Stimulated activated CD4-positive, alpha-beta T cell treated with anti-CD3 and anti-CD28 coated beads, Interleukin-1b, Interleukin-23, amount 100 ng/mL, for 48 hours (primary cell): ENCODE data around the gene CREB5.

Source experiments
- DNase-seq: peaks from one replicate; pipeline ENCODE4 v3.0.0-alpha.2; 2020

Gene CREB5

DNA sequence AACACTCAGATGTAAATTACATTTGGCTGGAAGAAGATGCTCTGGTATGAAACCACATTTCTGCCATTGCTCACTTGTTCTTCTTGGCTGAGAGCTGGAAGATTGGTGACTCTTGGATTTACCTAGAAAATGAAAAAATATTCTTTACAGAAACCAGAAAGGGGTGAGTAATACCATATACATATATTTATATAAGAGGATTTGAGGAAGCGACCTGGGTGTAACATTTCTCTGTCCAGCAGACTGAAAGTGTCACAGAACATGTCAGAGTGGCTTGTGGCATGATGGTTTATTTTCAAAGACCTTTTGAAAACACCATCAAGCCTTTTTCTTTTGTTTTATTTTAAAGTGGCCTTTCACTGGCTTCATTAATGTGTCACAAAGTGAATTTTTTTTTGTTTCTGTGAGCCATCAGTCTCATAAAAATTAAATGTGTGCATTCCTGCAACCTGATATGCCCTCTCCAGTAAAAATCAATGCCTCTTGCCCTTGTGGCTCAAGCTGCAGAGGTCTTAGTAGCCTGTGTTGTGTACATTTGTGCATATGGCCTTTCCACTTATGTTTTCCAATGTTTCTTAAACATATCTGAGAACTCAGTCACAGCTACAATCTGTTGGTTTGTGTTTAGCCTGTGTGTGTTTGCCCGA, 23.5 kb downstream of the CREB5 start:
- DNase-seq, result no peak

DNA sequence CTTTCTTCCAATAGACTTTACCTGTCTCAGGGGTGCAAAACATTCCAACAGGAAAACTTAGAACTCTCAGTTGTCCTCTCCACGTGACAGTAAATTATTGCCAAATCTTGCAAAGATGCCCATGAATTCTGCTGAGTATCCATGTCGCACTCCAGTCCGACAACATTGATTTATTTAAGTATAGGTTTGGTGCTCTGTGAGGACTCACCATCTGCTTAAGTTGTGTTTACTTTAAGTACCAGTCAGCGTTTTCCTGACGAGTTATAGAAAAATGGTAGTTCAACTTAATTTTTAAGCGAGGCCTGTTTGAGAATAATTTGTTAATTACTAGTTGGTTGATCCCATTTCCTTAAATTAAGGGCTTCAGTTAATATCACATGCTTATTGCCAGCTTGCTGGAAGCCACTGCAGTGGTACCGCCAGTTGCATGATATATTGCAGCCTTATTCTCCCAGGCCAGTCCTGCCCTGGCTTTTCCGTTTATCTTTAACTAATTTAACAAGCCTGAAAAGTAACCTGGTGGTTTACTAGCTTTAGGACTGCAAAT, 27.8 kb downstream of the CREB5 start:
- no peak for DNase-seq

- peak; percentile 14 for DNase-seq
Measured at GRCh38 chr7:28442540-28443420, 30.5 kb downstream of the CREB5 start.

DNA sequence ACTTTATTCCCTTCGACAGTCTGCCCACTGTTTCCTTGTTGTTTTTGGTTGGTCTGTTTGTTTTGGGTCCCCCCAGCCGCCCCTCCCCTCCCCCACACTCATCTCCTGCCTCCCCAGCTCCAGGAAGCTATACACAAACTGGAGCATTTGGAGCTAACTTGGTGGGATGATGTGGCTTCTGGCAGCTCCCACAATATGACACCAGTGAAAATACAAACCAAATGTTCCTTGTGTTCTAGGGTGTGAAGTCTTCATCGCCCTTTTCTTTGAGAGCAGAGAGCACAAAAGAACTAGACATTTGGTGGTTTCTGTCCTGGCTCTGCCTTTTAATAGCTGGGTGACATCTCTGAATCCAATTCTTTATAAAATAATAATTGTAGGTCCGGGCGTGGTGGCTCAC, 33.8 kb downstream of the CREB5 start:
- no peak for DNase-seq

DNA sequence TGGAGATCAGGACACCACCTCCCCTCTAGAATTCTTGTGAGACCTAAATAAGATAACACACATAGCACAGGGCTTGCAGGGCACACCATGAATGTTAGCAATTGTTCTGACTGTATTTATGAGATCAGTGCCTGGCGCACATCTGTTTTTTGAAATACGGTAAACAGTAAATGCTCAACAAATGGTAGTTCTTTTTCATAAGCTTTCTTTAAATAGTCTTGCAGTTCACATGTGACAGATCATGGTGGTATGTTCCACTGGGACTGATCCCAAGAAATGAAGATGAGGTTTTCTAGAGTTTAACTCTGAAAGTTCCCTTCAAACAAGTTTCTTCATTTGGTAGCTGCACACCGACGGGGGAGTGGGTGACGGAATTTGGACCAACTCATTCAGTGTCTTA, 34.8 kb downstream of the CREB5 start:
- DNase-seq, result no peak

GRCh38 chr7:28448708-28449107, 36.4 kb downstream of the CREB5 start:
- no peak for DNase-seq

DNA sequence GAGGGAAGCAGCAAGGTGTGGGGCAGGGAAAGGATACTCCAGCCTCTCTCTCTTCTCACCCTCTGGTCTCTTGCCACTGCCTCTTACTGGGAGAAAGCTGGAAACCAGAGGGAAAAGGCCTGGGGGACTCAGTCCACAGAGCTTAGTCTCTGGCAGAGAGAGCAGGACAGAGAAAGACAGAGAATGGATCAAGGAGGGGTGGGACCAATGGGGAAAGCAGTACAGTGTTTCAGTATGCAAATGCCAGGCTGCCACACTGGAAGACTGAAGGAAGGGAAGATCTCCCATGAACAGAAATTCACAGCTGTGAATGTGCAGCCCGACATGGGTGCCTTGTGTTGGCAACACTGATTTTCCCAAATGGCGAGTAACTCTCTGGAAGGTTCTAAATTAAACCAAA, 40.4 kb downstream of the CREB5 start:
- no peak for DNase-seq

- no peak for DNase-seq
Measured at GRCh38 chr7:28455486-28455885, 43.2 kb downstream of the CREB5 start.

DNA sequence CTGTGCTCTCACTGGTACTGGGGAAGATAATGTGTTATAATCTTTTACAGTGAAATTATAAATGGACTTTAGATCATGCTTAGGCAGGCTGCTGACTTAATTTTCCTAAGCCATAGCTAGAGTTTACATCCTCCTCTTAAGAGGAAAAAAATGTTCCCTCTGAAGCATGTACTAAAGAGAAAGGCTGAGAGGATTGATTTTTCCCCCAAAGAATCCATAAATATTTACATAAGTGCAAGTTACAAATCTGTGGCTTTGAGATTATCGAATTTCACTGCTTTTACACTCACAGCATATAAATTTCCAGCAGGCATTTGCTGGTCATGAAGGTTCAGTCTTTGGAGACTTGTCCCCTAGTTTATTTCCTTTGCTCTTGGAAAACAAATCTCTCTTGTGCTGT, 43.7 kb downstream of the CREB5 start:
- no peak for DNase-seq

DNA sequence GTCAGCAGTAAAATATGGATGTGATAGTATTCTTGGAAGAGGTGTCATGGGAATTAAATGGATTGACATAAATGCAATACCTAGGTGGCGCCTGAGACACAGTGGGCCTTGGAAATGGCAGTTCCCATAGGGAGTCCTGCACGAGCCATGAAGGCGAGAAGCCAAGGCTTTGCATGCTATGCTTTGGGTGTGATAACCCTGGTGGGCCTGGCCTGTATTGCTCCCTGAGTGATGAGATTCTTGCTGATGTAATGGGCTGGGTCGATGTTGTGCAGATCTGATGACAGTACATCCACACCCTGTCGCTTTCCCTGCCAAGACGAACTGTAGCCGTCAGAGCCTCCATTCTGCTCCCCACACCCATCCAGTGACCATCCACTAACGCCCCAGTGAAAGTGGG, 46.4 kb downstream of the CREB5 start:
- no peak for DNase-seq

GRCh38 chr7:28459306-28459705, 47.0 kb downstream of the CREB5 start:
- DNase-seq, result no peak

- no peak for DNase-seq
Measured at GRCh38 chr7:28465697-28466096, 53.4 kb downstream of the CREB5 start.

- DNase-seq, result no peak
Measured at GRCh38 chr7:28466341-28466740, 54.0 kb downstream of the CREB5 start.

GRCh38 chr7:28466885-28467284, 54.6 kb downstream of the CREB5 start:
- no peak for DNase-seq

GRCh38 chr7:28469562-28469961, 57.2 kb downstream of the CREB5 start:
- DNase-seq, result no peak

- no peak for DNase-seq
Measured at GRCh38 chr7:28470344-28470743, 58.0 kb downstream of the CREB5 start.

GRCh38 chr7:28472332-28472731, 60.0 kb downstream of the CREB5 start:
- no peak for DNase-seq

DNA sequence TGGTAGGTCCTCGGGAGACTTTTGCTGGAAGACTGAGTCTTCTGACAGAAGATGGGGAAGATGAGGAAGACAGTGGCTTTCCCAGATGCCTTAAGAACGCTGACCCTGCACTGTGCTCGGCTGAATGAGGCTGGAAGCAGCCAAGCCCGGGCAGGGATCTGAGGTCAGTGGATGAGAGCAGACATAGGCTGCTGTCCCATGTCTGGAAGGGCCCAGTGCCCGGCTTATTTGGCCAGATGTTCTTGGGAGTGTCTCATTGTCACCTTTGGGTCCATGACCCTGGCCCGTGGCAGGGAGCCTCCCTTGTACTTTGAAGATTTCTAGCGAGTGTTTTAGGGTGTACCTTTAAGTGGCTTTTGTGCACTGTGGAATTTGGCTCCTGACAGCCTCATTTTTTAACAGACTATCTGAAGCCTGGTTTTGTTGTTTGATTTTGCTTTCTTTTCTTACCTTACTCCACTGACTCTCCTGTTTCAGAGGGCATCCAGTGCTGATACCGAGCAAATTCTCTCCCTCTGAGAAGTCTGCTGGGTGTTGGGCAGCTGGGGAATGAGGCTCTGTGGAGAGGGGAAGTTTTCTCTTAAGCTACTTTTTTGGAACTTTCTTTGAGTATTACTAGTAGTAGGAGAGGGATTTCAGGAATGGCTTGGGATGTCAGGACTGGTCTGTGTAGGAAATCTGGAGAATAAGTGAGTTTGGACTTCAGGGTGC, 61.4 kb downstream of the CREB5 start:
- no peak for DNase-seq

DNA sequence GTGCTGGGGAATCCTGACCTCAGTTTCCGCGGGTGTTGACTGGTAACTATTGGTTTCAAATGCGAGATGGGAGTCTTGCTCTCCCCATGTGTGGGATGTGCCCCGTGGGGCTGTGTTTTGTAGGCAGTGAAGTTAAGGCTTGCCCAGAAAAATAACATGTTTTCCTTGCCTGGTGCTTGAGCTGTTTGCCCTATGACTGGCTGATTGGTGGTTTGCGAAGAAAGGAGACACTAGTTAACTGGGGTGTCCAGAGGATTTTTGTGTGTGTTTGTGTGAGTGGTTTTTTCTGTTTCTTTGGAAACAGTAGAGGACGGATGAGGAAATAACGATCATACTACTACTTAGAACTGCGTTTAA, 61.9 kb downstream of the CREB5 start:
- DNase-seq, result no peak

DNA sequence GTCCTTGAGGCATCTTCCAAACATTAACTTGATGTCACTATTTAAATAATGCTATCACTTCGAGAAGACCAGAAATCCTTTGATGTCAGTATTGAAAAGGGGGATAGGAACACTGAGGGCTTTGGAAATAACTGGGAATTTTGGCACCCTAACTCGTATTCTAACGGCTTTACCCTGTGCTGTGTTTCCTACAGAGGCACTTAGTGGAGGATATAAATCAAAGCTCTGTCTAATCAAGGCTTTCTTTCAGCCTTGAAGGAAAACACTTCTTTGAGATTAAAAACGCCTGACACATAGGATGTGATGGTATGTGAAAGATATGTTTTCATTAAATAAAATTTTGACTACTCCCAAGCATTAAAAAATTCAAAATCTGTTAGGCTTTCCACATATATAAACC, 62.3 kb downstream of the CREB5 start:
- no peak for DNase-seq

DNA sequence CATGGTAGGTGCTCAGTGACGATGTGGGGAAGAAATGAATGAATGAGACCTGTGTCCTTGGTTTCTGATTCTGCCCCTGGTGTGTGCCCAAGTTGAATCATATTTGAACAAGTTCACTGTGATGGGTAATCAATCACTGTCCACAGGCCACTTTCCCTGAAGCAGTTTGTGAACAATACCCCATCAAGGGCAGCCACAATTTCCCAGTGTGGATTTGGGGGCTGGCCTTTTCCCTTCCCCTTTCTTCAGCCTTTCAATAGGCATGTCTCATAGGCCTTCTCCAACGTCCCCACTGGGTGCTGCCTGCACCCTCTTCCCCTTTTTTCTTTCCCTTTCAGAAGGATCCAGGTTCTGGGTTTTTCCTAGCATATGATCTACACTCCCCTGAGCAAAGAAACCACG, 64.7 kb downstream of the CREB5 start:
- no peak for DNase-seq

DNA sequence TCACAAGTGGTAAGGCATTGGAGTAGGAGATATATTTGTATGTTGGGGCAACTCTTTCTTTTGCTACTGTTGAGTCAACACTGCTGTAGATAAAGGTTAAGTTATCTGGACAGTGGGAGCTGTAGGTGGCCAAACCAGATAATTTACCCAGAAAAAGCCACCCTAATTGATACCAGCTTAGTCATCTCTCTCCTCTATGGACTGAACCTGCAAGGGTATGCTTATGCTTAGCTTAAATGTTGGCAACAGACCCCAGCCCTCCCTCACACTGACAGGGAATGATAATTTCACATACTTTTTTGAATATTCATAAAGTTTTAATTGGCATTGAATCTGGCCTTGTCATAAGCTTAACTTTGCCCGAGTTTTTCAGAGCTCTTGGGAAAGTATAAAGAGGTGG, 66.3 kb downstream of the CREB5 start:
- no peak for DNase-seq

- no peak for DNase-seq
Measured at GRCh38 chr7:28479507-28479947, 67.2 kb downstream of the CREB5 start.

DNA sequence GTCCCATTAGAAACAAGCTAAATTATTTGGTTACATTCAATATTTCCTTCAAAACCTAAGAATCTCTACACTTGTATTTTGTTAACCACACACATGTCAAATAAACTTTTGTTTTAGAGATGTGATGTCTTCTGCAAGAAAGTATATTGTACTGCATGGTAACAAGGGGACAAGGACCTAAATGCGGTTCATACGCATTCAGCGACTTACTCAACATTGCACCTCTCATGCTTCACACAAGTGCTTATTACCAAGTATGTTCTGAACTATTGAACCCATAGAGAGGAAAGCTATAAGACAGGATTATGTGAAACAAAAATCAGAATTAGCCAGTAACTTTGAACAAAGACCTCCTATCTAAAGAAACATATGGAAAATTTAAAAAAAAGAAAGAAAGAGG, 68.3 kb downstream of the CREB5 start:
- DNase-seq, result no peak
